Globus pallidus (tissue), 1 donor: ENCODE results near the gene MAST2.
"Not testable (repeated sequence)": the region's sequence is repeated elsewhere in the genome, so short reads cannot be mapped to it uniquely, and the experiment has no call there.

Experiments used
- DNase-seq: peaks from one replicate; pipeline ENCODE4 v3.0.0-alpha.2; 2015; ENCODE audit warnings: low spot score

Gene MAST2

GRCh38 chr1:45938029-45938428, 134.6 kb downstream of the MAST2 start:
- no peak for DNase-seq

GRCh38 chr1:45942411-45942810, 139.0 kb downstream of the MAST2 start:
- DNase-seq = no peak

- DNase-seq = no peak
These were observed 139.8 kb downstream of the MAST2 start for GRCh38 chr1:45943185-45943584.

GRCh38 chr1:45945426-45945825, 142.0 kb downstream of the MAST2 start:
- no peak for DNase-seq

- DNase-seq = not testable (repeated sequence)
These were observed 146.1 kb downstream of the MAST2 start for GRCh38 chr1:45949462-45949861.

GRCh38 chr1:45952072-45952471, 148.7 kb downstream of the MAST2 start:
- no peak for DNase-seq

- no peak for DNase-seq
These were observed 150.8 kb downstream of the MAST2 start for GRCh38 chr1:45953934-45954847.

- no peak for DNase-seq
These were observed 154.3 kb downstream of the MAST2 start for GRCh38 chr1:45957684-45958083.

GRCh38 chr1:45958317-45958716, 154.9 kb downstream of the MAST2 start:
- no peak for DNase-seq

- no peak for DNase-seq
These were observed 157.7 kb downstream of the MAST2 start for GRCh38 chr1:45960930-45961715.

- not testable (repeated sequence) for DNase-seq
These were observed 158.5 kb downstream of the MAST2 start for GRCh38 chr1:45961936-45962335.

GRCh38 chr1:45968941-45969666, 165.7 kb downstream of the MAST2 start:
- DNase-seq = no peak

- DNase-seq = no peak
These were observed 166.5 kb downstream of the MAST2 start for GRCh38 chr1:45969866-45970265.

GRCh38 chr1:45971335-45971734, 167.9 kb downstream of the MAST2 start:
- DNase-seq = no peak

- no peak for DNase-seq
These were observed 168.6 kb downstream of the MAST2 start for GRCh38 chr1:45971922-45972531.

- no peak for DNase-seq
These were observed 169.2 kb downstream of the MAST2 start for GRCh38 chr1:45972621-45973020.

- DNase-seq = no peak
These were observed 169.7 kb downstream of the MAST2 start for GRCh38 chr1:45973121-45973520.

- DNase-seq = no peak
These were observed 171.3 kb downstream of the MAST2 start for GRCh38 chr1:45974541-45975269.

GRCh38 chr1:45976623-45977022, 173.2 kb downstream of the MAST2 start:
- DNase-seq = no peak

- no peak for DNase-seq
These were observed 175.8 kb downstream of the MAST2 start for GRCh38 chr1:45979074-45979777.

- DNase-seq = no peak
These were observed 176.4 kb downstream of the MAST2 start for GRCh38 chr1:45979778-45980176.
